ENCODE data around the gene ARHGEF40. TPM values are rescaled to one million over a fixed set of nuclear protein-coding genes. Genes with fewer than 3 reads are reported as not detected.

ARHGEF40 gene
- total RNA-seq, 1 experiment from 2014 or later, result 3.6 TPM

DNA sequence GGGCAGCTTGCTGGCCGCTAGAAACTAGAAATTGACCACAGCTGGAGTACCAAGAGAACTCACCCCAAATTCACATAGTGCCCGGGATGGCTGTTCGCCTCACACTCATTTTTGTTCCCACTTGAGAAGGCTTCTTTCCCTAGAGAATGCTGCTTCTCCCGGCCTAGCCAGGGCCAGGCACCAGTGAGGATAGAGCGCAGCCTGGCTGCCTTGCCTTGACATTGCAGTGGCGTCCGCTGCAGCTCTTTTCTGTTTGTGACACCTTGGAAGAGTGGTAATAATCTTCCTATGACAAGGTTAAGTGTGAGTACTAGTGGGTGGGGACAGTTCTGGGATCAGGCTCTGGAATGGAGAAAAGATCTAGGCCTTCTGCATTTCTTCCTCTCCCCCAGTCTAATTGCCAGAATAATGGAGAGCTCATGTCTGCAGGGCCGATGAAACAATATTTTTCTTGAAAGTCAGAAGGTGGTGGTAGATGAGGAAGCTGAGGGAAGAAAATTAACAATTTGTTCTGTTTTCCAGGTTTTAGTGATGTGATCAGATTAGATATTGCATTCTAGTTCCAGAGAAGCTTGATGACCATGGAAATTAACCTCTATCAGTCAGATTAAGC is 34.5 kb downstream of the ARHGEF40 start:
- CTCF ChIA-PET, result interaction anchor here (0.6 to 10.5 kb wide), 35 partner anchors 10 to 643 kb away, joined by 3 to 248 read pairs (median 9); partner anchors contain the start of genes ARHGEF40, PIP4P1, RNASE4 and RNASE7

DNA sequence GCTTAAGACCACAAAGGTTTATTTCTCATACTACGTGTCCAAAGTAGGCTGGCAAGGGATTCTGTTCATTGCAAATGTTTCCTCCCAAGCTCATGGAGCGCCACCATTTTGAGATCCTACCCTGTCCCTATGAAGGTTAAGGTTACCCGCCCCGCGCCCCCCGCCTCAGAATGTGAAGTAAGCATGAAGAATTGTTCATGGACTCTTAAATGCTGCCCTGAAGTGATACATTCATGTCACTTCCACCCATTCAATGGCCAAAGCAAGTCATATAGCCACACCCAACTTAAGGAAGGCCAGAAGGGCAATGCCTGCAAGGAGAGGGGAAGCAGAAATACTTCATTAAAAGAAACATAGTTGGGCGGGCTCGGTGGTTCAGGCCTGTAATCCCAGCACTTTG is 35.0 kb downstream of the ARHGEF40 start:
- Mint-ChIP-seq H3K27me3 (ENCODE audit: insufficient read depth, unreplicated experiment) (no peaks in the 10 kb centered on the region), H3K36me3 (ENCODE audit: insufficient read depth, unreplicated experiment) (no peaks in the 10 kb centered on the region), H3K9me3 (ENCODE audit: unreplicated experiment) (no peaks in the 10 kb centered on the region), H3K4me3 (ENCODE audit: unreplicated experiment) (peak overlapping the region; percentile 84), H3K27ac (ENCODE audit: low read depth, unreplicated experiment) (peak overlapping the region; percentile 67), H3K4me1 (ENCODE audit: insufficient read depth, unreplicated experiment) (peaks cover 48% of the 10 kb centered on the region)
- POLR2A ChIA-PET, result interaction anchor here (0.6 to 5.2 kb wide), 13 partner anchors 10 to 421 kb away, joined by 3 to 44 read pairs (median 11); partner anchors contain the start of genes ARHGEF40, RNASE4 and RNASE7
- TF ChIP-seq, protein P1, sequence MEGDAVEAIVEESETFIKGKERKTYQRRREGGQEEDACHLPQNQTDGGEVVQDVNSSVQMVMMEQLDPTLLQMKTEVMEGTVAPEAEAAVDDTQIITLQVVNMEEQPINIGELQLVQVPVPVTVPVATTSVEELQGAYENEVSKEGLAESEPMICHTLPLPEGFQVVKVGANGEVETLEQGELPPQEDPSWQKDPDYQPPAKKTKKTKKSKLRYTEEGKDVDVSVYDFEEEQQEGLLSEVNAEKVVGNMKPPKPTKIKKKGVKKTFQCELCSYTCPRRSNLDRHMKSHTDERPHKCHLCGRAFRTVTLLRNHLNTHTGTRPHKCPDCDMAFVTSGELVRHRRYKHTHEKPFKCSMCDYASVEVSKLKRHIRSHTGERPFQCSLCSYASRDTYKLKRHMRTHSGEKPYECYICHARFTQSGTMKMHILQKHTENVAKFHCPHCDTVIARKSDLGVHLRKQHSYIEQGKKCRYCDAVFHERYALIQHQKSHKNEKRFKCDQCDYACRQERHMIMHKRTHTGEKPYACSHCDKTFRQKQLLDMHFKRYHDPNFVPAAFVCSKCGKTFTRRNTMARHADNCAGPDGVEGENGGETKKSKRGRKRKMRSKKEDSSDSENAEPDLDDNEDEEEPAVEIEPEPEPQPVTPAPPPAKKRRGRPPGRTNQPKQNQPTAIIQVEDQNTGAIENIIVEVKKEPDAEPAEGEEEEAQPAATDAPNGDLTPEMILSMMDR (IDR thresholded peaks at IDR 0.05; ENCODE audit: unreplicated experiment), result no peak
- DNase-seq (ENCODE audit: unreplicated experiment), result no peak
- no TSS peak for BruUV-seq (replicated peaks)
- intact Hi-C loops (cut with micrococcal nuclease), result loop anchor here (5.0 kb wide), 1 partner anchor 248 kb away; no protein-coding TSS in a partner anchor
- CTCF ChIA-PET, result interaction anchor here (0.6 to 10.5 kb wide), 31 partner anchors 11 to 643 kb away, joined by 3 to 248 read pairs (median 9); partner anchors contain the start of genes ARHGEF40, PIP4P1, RNASE4 and RNASE7

More for the DNA sequence above, 34.5 kb downstream of the ARHGEF40 start:
- Mint-ChIP-seq H3K4me1 (ENCODE audit: insufficient read depth, unreplicated experiment) (peaks cover 46% of the 10 kb centered on the region), H3K27ac (ENCODE audit: low read depth, unreplicated experiment) (peak overlapping the region; percentile 67), H3K4me3 (ENCODE audit: unreplicated experiment) (peak overlapping the region; percentile 84), H3K9me3 (ENCODE audit: unreplicated experiment) (no peaks in the 10 kb centered on the region), H3K27me3 (ENCODE audit: insufficient read depth, unreplicated experiment) (no peaks in the 10 kb centered on the region), H3K36me3 (ENCODE audit: insufficient read depth, unreplicated experiment) (no peaks in the 10 kb centered on the region)
- DNase-seq (ENCODE audit: unreplicated experiment), result peak; percentile 85
- intact Hi-C loops (cut with micrococcal nuclease), result loop anchor here (1.0 to 5.0 kb wide), 5 partner anchors 12 to 422 kb away; partner anchors contain the start of gene RNASE4
- POLR2A ChIA-PET, result interaction anchor here (0.6 to 5.2 kb wide), 16 partner anchors 9 to 691 kb away, joined by 3 to 44 read pairs (median 7); partner anchors contain the start of genes ARHGEF40, RNASE4, RNASE7 and TEP1
- no TSS peak for BruUV-seq (replicated peaks)
- TF ChIP-seq, protein P1 (IDR thresholded peaks at IDR 0.05; ENCODE audit: unreplicated experiment), result peak; percentile 89

DNA sequence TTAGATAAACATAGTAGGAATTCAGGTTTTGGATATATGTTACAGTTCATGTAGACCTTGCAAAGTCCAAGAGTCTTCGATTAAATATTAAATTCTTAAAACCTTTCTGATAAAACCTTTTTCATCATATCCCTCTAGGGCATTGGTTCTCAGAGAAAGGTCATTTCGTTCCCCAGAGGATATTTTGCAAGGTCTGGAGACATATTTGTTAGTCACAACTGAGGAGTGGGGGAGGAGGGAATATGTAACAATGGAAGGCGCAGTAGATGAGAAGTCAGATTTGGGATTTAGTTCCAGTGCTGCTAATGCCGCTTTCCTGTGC is 36.0 kb downstream of the ARHGEF40 start:
- H3K4me3 Mint-ChIP-seq (ENCODE audit: unreplicated experiment), result peak overlapping the region; percentile 17
- peak; percentile 81 for DNase-seq (ENCODE audit: unreplicated experiment)
- intact Hi-C loops (cut with micrococcal nuclease), result loop anchor here (5.0 kb wide), 1 partner anchor 249 kb away; no protein-coding TSS in a partner anchor
- no peaks in the 10 kb centered on the region for H3K9me3 Mint-ChIP-seq (ENCODE audit: unreplicated experiment)
- no peaks in the 10 kb centered on the region for H3K27me3 Mint-ChIP-seq (ENCODE audit: insufficient read depth, unreplicated experiment)
- ChIA-PET POLR2A (interaction anchor here (1.1 to 5.2 kb wide), 8 partner anchors 11 to 91 kb away, joined by 3 to 44 read pairs (median 22); partner anchors contain the start of genes ARHGEF40 and RNASE7), CTCF (interaction anchor here (0.5 to 10.5 kb wide), 15 partner anchors 12 to 123 kb away, joined by 3 to 248 read pairs (median 26); partner anchors contain the start of genes ARHGEF40, RNASE13 and RNASE7)
- no TSS peak for BruUV-seq (replicated peaks)
- no peaks in the 10 kb centered on the region for H3K36me3 Mint-ChIP-seq (ENCODE audit: insufficient read depth, unreplicated experiment)
- peaks cover 49% of the 10 kb centered on the region for H3K4me1 Mint-ChIP-seq (ENCODE audit: insufficient read depth, unreplicated experiment)
- TF ChIP-seq, protein P1 (IDR thresholded peaks at IDR 0.05; ENCODE audit: unreplicated experiment), result no peak
- H3K27ac Mint-ChIP-seq (ENCODE audit: low read depth, unreplicated experiment), result peak overlapping the region; percentile 3

Data from MCF 10A (cell line).